ENCODE results near the gene SCN8A.

DNA sequence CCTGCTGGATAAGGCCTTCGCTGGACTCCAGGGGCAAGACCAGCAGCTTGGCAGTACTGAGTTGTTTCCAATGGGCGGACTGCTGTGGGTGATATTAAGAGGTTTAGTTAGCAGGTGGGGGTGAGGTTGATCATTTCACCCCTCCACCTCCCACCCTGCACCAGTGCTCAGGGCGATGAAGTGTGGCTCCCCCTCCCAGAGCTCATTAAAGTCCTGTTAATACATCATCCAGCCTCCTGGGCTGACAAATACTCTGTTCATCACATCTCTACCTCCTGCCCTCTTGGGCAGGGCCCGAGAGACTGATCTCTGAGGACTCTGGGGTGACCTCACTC lies 259.9 kb downstream of the SCN8A start:
- TF ChIP-seq, protein P1, sequence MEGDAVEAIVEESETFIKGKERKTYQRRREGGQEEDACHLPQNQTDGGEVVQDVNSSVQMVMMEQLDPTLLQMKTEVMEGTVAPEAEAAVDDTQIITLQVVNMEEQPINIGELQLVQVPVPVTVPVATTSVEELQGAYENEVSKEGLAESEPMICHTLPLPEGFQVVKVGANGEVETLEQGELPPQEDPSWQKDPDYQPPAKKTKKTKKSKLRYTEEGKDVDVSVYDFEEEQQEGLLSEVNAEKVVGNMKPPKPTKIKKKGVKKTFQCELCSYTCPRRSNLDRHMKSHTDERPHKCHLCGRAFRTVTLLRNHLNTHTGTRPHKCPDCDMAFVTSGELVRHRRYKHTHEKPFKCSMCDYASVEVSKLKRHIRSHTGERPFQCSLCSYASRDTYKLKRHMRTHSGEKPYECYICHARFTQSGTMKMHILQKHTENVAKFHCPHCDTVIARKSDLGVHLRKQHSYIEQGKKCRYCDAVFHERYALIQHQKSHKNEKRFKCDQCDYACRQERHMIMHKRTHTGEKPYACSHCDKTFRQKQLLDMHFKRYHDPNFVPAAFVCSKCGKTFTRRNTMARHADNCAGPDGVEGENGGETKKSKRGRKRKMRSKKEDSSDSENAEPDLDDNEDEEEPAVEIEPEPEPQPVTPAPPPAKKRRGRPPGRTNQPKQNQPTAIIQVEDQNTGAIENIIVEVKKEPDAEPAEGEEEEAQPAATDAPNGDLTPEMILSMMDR (conservative IDR thresholded peaks at IDR 0.05; ENCODE audit: low read depth, low read length): no peak
- TF ChIP-seq EZH2 (IDR thresholded peaks at IDR 0.05; ENCODE audit: borderline replicate concordance, low read depth, low read length, poor library complexity, severe bottlenecking): no peak

Data from A673 (cell line).